GM18517 (cell line): ENCODE measurements around the gene JMJD4.

Experiments used
- ATAC-seq: cut with Tn5 transposase; IDR thresholded peaks from one replicate; pipeline ENCODE4 v1.9.1; 2021; ENCODE audit warnings: mild to moderate bottlenecking, moderate library complexity; ENCODE audit not compliant: unreplicated experiment

JMJD4 gene

GRCh38 chr1:227753999-227754711 is 19.1 kb upstream of the JMJD4 start:
- ATAC-seq = no peak

DNA sequence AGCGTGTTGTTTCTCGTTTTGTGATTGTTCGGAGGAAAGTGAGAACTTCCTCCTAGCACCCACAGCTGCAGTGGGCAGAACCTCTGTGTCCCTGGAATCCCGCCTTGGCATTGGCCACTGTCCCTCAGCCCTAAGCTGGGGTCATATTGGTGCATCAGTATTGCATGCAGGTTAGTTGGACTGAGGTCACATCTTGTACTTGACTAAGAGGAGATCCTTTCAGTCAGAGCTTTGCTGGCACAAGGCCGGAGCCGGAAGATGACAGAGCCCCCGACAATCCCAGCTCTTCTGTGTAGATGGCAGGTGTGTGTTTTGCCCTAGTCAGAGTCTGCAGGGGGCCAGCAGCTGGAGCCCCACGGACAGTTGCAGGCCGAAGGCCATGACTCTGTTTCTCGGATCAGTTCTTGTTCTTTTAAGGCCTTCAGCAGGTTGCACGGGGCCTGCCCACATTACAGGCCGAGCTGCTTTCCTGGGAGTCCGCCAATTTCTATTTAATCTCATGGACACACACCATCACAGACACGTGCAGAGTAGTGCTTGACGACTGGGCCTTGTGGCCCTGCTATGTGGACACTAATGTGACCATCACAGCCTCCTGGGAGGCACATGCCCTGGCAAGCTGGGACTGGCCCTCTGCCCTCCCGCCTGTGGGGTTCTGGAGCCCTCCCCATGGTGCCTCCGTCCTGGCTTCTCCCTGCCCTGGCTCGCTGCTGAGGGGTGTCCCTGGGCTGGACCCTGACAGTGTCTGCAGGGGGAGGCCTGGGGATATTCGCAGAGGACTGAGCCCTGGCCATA is 15.0 kb upstream of the JMJD4 start:
- no peak for ATAC-seq

DNA sequence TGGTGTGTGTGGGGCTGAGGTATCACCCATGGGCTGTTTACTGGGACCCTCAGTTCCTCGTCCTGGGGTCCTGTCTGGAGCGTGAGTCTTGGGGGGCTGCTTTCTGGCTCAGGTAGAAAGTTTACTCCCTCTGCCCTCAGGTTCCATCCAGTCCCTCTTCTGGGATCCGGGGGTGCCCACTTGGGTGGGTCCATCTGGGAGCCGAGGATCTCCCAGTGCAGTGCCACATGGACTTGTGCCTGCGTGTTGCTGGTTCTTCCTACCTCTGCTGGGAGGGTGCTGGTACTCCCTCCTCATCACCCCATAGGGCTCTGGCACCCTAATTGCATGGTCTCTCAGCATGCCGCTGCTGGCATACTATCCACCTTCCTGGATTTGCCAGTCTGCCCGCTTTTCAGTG is 14.1 kb upstream of the JMJD4 start:
- no peak for ATAC-seq

- no peak for ATAC-seq
These were observed 13.5 kb upstream of the JMJD4 start for GRCh38 chr1:227748496-227749182.

- no peak for ATAC-seq
These were observed 12.9 kb upstream of the JMJD4 start for GRCh38 chr1:227747948-227748495.

GRCh38 chr1:227747382-227747781 is 12.3 kb upstream of the JMJD4 start:
- ATAC-seq = no peak

GRCh38 chr1:227746676-227747075 is 11.6 kb upstream of the JMJD4 start:
- no peak for ATAC-seq

GRCh38 chr1:227745568-227746265 is 10.6 kb upstream of the JMJD4 start:
- ATAC-seq = no peak

GRCh38 chr1:227744668-227745067 is 9.6 kb upstream of the JMJD4 start:
- no peak for ATAC-seq

DNA sequence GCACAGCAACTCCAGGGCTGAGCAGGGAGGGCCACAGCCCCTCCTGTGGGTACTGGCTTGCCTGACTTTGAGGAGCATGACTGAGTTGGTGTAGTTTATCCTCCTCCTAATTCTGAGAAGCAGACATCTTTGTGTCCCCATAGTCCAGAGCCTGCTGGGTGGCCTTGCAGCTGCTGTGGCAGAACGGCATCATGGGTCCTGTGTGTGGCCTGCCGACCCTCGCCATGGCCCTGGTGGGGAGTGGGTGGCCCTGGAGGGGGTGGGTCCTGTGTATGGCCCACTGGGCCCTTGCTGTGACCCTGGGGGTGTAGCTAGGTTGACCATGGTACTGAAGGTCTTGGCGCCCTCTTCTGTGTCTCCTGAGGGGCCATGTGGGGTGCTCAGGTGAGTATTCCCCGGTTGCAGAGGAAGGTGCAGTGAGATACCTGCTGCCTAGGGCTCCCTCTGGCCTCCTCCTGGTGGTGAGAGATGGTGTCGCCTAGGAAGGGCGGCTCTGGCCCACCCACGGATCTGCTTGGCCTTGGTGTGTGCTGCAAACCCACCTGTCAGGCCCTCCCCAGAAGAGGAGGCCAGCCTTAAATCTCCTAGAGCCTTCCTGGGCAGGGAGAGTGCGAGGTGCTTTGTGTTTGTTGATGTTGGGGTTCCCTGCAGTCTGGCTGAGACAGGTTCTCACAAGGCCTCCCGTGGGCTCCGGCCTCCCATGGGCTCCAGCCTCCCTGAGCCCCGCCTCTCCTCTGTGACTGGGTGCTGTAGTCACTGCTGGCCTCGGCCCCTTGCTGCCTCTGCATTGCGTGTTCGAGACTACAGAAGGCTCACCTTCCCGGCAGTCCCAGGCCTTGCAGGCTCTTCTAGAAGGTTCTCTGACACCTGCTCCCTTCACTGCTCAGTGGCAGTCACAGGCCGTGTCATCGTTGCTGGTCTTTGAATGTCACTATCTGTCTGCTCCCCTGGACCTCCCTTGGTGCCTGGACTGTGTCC is 7.9 kb upstream of the JMJD4 start:
- no peak for ATAC-seq

DNA sequence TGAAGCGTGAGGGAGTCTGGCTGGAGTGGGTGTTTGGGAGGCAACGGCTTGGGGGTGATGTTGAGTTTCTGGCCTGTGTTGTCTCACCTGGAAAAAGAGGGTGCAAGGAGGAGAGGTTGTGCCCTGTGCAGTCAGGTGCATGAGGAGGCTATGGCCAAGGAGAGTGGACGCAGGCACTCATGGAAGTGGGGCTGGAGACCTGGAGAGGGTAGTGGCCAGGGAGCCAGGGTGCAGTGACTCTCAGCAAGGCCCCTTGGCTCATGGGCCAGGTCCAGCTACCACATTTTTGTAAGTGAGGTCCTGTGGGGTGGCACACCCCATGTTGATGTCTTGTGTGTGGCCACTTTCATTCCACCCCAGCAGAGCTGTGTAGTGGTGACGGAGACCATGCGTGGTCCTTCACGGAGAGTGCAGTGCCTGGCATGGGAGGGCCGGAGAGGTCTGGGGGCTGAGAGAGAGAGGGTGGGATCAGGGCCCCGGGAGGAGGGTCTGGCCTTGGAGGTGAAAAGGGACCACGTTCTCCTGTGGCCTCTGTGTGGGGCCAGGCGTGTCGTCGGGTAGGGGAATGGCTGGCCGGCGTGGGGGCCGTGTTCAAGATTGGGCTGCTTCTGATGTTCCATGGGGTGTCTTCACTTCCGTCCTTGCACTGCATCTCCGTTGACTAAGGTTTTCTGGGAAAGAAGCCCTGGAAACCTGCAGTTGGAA is 6.2 kb upstream of the JMJD4 start:
- ATAC-seq = no peak

GRCh38 chr1:227740401-227740960 is 5.4 kb upstream of the JMJD4 start:
- ATAC-seq = no peak

- ATAC-seq = no peak
These were observed 4.5 kb upstream of the JMJD4 start for GRCh38 chr1:227739636-227740035.

- no peak for ATAC-seq
These were observed 3.7 kb upstream of the JMJD4 start for GRCh38 chr1:227738820-227739219.

- no peak for ATAC-seq
These were observed 1.8 kb upstream of the JMJD4 start for GRCh38 chr1:227736814-227737432.

DNA sequence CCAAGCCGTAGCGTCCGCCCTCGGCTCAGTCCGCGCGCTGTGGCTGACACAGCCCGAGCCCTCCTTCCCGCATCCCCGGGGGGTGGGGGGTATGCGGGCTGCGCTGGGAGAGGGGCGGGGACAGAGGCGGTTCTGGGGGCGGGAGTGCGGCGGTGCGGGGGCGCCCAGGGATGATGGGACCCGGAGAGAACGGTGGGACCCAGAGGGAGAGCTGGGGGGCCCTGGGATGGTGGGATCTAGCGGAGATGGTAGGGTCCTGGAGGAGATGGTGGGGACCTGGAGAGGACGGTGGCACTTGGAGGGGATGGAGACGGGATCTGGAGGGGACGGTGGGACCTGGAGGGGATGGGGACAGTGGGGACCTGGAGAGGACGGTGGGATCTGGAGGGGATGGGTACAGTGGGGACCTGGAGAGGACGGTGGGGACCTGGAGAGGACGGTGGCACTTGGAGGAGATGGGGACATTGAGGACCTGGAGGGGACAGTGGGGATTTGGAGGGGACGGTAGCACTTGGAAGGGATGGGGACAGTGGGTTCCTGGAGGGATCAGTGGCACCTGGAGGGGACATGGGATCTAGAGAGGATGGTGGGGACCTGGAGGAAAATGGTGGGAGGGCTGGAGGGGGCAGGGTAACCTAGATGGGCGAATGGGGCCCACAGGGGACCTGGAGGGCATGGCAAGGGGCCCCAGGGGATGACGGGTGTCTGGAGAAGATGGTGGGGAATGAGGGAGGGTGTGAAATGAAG is 610 bp upstream of the JMJD4 start:
- ATAC-seq = no peak

DNA sequence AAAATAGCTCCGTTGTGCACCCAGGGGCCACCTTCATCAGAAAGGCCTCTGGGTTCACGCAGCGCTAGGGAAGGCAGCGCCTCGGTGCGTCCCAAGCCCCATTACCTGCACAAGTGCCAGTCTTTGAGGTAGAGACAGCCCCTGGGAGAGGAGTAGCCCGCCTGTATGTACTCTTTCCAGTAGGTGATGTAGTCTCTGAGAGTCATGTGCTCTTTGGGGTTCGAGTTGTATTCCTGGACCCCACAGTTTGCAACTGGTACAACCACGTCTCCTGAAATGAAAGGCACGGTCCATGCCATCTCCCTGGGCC is 601 bp downstream of the JMJD4 start:
- ATAC-seq = peak; percentile 0
